HG03565 (cell line): ENCODE data around the gene AOX1.
"Not testable (repeated sequence)": the region's sequence is repeated elsewhere in the genome, so short reads cannot be mapped to it uniquely, and the experiment has no call there.

Experiments
- ATAC-seq: cut with Tn5 transposase; IDR thresholded peaks from one replicate; pipeline ENCODE4 v1.9.1; 2021; ENCODE audit warnings: mild to moderate bottlenecking, moderate library complexity; ENCODE audit not compliant: unreplicated experiment

The AOX1 gene

GRCh38 chr2:200585730-200586643, at the start of gene AOX1:
Gene AOX1 (plus strand): TSS chr2:200586014. CDS start chr2:200586109, 95 bp downstream.
- no peak for ATAC-seq

DNA sequence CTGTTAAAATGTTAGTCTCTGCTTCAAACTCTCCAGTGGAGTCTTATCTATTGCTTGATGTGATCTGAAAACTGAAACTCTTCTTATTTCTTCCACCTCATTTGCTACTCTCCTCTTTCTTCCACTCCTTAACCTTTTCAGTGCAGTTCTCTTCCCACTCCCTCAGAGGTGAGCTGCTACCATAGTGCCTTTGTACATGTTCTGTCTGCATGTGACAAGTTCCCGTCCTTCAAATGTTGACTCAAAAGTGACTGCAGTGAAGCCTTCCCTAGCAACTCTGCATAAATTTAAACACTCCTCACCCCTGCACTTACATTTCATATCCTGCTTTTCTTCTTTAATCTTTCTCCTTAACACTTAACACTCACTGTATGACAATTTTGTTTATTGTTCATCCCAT, 47.7 kb upstream of the AOX1 start:
- no peak for ATAC-seq

- ATAC-seq: no peak
These were observed 45.0 kb upstream of the AOX1 start for GRCh38 chr2:200540793-200541192.

- not testable (repeated sequence) for ATAC-seq
These were observed 19.2 kb upstream of the AOX1 start for GRCh38 chr2:200566596-200566995.

DNA sequence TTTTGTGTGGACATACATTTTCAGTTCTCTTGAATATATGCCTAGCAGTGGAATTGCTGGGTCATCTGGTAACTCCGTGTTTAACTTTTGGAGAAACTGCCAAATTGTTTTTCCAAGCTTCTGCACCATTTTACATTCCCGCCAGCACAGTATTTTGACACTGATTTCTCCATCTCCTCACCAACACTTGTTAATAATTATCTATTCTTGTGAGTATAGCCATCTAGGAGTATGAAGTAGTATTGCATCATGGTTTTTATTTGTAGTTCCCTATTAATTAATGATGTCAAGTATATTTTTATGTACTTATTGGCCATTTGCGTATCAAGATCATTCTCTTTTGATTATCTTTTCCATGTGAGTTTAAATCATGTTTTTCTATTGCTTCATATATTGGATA, 17.9 kb upstream of the AOX1 start:
- no peak for ATAC-seq

DNA sequence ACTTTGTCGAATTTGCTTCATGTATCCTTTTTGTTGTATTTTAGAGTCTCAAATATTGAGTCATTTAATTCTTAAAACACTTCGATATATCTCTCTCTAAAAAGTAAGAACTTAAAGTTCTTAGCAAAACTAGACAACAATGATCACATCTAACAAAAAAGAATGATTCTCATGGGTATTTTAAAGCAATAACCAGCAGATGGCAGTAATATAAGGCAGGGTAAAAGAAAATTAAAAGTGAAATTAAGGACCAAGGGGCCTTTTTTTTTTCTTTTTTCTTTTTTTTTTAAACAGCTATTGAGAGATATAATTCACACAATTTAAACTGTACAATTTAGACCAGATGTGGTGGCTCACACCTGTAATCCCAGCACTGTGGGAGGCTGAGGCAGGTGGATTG, 9.9 kb upstream of the AOX1 start:
- ATAC-seq: no peak

DNA sequence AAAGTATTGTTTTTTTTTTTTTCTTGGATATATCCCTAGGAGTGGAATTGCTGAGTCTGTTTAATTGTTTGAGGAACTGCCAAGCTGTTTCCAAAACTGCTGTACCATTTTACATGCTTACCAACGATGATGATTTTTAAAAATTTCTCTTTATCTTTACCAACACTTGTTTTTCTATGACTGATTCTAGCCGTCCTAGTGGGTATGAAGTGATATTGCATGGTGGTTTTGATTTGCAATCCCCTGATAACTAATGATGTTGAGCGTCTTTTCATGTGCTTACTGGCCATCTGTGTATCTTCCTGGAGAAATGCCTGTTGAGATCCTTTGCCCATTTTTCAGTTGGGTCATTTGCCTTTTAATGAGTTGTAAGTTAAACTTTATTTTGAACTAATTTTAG, 8.8 kb upstream of the AOX1 start:
- ATAC-seq: no peak

DNA sequence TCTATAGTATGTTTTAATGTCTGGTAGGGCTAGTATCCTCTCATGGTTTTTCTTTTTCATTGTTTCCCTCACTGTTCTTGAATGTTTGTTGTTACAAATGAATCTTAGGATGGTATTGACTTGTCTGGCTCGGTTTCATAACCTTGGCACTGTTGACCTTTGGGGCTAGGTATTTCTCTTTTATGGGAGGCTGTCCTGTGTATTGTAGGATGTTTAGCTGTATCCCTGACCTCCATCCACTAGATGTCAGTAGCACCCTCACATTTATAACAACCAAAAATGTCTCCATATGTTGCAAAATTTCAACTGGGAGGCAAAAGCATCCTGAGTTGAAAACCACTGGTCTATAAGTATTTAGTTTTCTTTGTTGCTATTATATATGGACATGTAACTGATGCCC, 7.0 kb upstream of the AOX1 start:
- ATAC-seq: no peak

DNA sequence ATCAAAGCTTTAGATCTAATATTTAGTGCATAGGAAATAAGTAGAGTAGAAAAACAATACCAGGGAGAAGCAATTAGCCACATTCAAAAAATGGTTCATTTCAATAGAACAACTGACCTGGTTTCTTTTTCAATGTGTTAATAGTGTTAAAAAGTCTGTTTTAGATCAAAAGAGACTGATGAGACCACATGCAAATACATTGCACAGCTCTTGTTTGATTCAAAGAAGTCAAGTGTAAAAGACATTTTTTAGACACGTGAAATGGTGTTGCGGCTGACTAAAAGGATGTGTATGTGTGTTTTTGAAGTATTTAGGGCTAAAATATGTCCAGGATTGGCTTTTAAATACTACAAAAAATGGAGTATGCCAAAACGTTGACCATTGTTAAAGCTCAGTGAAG, 1.2 kb upstream of the AOX1 start:
- ATAC-seq: no peak

DNA sequence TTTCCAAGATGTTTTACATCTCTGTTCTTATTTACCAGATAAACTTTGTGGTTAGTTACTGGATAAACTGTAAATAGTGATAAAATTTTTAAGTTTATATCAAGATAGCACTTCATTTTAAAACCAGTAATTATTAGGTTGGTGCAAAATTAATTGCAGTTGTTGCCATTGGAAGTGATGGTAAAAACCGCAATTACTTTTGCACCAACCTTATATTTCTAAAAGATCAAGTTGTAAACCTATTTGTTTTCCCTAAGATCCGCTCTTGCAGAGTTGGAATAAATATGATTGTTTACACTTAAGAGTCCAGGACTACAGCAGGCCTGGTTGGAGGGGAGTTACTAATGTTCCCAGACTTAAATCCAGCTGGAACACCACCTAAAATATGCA, 479 bp upstream of the AOX1 start:
- ATAC-seq: no peak

DNA sequence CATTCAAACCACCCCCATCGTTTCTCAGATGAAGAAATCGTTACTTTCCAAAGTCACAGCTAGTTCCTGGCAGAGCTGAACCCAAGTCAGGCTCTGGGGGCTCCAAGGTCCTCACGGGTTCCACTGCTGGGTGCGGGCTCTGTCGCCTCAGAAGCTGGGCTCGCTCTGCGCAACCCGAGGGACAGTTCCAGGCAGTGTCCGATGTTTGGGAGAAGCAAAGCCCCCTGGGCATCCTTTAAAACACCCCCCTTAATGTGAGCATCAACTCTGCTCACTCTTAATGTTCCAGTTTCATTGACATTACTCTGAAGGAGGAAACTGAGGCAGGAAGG, 796 bp downstream of the AOX1 start:
- ATAC-seq: no peak

GRCh38 chr2:200587007-200587616, 1.3 kb downstream of the AOX1 start:
- no peak for ATAC-seq

DNA sequence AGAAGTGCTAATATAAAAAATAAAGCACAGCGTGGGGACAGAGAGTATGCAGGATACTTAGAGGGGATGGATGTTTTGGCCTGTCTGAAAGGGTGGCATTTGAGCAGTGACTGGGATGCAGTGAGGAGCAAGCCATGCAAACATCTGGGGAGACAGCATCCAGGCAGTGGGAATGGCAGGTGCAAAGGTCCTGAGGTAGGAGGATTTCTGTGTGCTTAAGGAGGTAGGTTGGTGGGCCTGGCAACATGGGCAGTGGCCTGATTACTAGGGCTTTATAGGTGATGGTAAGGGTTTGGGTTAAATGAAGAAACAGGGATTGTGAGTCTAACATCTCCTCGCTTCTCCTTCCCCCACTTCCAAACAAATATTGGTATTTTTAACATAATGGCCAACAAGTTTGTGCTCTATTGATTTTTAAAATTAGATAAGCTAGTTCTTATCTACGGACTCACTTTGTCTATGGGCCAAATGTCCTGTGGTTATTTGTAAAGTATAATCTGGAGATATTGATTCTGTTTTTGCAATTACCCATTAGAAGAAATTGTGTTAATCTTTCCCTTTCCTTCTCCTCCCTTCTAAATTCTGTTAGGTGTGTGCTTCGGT, 2.4 kb downstream of the AOX1 start:
- ATAC-seq: no peak

DNA sequence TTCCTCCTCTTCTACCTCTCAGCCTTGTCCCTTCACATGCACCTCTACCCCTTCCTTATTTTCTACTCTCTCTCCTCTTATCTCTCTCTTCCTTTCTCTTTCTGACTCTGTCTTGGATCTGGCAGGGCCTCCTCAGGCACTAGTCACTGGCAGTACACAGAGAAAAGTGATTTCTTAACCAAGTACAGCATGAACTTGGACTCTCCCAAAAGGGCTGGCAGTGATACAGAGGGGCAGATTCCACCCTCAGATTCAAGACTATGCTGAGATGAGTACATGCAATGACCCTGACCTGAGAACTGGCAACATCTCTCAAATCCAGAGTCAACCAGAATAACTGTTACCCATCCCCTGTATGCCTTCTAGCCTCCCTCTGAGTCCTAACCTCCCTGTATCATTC, 4.3 kb downstream of the AOX1 start:
- no peak for ATAC-seq

DNA sequence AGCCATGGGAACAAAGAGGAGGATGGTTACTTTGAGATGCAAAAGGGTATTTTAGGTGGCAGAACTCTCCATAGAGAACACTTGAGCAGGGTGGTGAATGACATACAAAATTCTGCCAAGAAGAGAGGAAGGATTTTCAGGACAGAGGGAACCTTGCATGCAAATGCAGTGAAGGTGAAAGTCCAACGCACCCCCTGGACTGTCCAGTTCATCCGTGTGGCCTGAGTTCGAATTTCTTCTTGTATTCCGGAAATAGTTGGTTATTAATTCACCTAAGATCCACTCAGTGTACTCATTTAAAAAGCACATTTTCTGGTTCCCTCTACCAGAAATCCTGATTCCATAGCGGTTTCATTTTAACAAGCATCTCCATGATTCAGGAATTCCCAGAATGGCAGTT, 5.5 kb downstream of the AOX1 start:
- ATAC-seq: no peak

- ATAC-seq: no peak
These were observed 6.7 kb downstream of the AOX1 start for GRCh38 chr2:200592406-200593075.

- no peak for ATAC-seq
These were observed 8.1 kb downstream of the AOX1 start for GRCh38 chr2:200593905-200594304.

DNA sequence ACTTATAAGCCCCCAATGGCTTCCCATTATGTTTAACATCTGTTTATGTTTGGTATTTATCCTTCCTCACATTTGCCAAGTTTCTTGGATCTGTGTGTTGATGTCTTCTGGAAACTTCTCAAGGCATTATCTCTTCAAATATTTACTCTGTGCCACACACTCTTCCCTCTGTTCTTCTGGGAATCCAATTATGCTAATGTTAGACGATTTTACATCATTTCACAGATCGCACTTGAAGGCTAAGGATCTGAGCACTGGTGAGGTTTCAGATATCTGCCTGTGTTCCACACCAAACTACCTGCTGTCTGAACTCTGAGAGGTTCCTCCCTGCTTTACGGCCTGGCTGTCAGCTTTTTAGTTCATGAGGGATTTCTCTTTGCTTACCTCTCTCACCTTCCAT, 10.1 kb downstream of the AOX1 start:
- ATAC-seq: no peak

DNA sequence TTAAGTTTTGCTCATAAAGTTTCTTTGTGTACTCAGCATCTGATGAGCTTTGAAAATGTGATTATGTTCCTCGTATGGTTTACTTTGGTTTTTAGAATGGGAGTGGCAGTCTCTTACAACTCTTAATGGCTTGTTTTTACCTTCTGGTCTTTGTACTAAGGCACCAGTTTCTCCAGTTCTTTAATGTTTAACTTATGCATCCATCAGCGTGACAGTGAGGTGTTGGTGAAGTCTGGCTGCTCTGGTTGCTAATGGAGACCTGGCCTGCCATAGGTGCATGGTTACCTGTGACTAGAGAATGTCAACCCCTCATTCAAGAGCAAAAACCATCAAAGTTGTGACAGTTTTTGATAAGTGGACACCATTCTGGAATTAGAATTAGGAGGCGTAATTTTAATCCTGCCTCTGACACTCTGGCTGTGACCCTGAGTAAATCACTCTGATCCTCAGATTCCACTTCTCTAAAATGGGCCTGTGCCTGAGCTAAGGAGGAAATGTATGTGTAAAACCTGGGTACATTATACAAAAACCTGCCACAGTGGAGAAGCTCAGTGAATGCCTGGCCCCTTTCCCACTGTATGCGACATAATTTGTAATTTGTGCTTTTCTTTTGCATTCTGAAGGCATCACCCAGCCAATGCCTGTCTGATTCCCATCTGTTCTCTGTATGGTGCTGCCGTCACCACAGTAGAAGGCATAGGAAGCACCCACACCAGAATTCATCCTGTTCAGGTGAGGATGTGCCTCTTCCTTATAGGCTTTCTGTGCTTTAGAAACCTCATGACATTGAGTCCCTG, 11.2 kb downstream of the AOX1 start:
- ATAC-seq: no peak

DNA sequence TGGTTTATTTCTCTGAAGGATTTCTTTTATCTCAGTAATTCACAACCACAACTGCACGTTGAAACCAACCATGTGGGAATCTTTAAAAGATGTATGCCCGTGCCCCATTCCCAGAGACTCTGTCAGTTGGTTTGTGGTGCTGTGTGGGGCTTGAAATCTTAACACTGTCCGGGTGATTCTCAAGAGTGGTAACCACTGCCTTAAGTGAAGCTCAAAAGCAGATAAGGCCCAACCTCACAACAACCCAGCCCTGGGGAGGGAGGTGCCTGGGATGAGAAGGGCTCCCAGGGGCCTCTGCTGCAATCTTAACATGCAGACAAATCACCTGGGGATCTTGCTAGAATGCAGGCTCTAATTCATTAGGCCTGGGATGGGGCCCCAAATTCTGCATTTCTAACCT, 13.4 kb downstream of the AOX1 start:
- ATAC-seq: no peak
